ENCODE measurements around the gene GBP2.

DNA sequence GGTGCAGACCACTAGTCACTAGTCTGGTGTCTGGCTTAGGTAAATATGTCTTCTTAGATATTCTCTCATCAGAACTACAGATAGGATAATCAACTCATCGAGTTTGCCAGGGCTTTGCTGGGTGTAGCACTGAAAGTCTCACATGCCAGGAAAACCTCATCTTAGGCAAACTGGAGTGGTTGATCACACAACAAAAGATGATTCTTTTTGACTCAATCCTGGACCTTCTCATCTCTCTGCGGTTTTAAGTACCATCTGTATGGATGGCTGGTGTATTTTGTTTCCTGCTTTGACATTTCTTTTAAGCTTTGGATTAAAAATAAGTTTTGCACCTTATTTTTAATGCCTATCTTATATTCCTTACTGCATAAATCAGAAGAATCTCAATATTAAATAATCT, 11.3 kb downstream of the GBP2 start:
- TF ChIP-seq, protein P1, sequence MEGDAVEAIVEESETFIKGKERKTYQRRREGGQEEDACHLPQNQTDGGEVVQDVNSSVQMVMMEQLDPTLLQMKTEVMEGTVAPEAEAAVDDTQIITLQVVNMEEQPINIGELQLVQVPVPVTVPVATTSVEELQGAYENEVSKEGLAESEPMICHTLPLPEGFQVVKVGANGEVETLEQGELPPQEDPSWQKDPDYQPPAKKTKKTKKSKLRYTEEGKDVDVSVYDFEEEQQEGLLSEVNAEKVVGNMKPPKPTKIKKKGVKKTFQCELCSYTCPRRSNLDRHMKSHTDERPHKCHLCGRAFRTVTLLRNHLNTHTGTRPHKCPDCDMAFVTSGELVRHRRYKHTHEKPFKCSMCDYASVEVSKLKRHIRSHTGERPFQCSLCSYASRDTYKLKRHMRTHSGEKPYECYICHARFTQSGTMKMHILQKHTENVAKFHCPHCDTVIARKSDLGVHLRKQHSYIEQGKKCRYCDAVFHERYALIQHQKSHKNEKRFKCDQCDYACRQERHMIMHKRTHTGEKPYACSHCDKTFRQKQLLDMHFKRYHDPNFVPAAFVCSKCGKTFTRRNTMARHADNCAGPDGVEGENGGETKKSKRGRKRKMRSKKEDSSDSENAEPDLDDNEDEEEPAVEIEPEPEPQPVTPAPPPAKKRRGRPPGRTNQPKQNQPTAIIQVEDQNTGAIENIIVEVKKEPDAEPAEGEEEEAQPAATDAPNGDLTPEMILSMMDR (IDR thresholded peaks at IDR 0.05): no peak
- TF ChIP-seq POLR2A (IDR thresholded peaks at IDR 0.05): no peak

Measured in adrenal gland (tissue), 5 donors.